Dendritic cell treated with granulocyte-macrophage colony-stimulating factor and Interleukin-4, amounts not matched to agents 40 ng/mL and 50 ng/mL, for 4 days (primary cell): ENCODE results near the gene ZNF141.
A peak's percentile ranks its signal among the peaks of the same experiment; 100 is the strongest.
"Not testable (repeated sequence)": the region's sequence is repeated elsewhere in the genome, so short reads cannot be mapped to it uniquely, and the experiment has no call there.

Source experiments
- H3K27ac Mint-ChIP-seq: one replicate; pipeline ENCODE4 v1.8.0; 2022; ENCODE audit warnings: mild to moderate bottlenecking, mixed read lengths
- H3K27me3 Mint-ChIP-seq: one replicate; pipeline ENCODE4 v1.8.0; 2022; ENCODE audit warnings: mild to moderate bottlenecking, mixed read lengths
- H3K36me3 Mint-ChIP-seq: one replicate; pipeline ENCODE4 v1.8.0; 2022; ENCODE audit warnings: low read depth, mixed read lengths
- H3K4me1 Mint-ChIP-seq: one replicate; pipeline ENCODE4 v1.8.0; 2022; ENCODE audit warnings: low read depth, mixed read lengths
- H3K4me3 Mint-ChIP-seq: one replicate; pipeline ENCODE4 v1.8.0; 2022; ENCODE audit warnings: mild to moderate bottlenecking, moderate library complexity, mixed read lengths
- H3K9me3 Mint-ChIP-seq: one replicate; pipeline ENCODE4 v1.8.0; 2022; ENCODE audit warnings: mixed read lengths
- intact Hi-C: fragments of 100-400 bp; cut with micrococcal nuclease; formaldehyde crosslinking; loops from one replicate; pipeline ENCODE4 v1.15.0; 2022

Gene ZNF141

DNA sequence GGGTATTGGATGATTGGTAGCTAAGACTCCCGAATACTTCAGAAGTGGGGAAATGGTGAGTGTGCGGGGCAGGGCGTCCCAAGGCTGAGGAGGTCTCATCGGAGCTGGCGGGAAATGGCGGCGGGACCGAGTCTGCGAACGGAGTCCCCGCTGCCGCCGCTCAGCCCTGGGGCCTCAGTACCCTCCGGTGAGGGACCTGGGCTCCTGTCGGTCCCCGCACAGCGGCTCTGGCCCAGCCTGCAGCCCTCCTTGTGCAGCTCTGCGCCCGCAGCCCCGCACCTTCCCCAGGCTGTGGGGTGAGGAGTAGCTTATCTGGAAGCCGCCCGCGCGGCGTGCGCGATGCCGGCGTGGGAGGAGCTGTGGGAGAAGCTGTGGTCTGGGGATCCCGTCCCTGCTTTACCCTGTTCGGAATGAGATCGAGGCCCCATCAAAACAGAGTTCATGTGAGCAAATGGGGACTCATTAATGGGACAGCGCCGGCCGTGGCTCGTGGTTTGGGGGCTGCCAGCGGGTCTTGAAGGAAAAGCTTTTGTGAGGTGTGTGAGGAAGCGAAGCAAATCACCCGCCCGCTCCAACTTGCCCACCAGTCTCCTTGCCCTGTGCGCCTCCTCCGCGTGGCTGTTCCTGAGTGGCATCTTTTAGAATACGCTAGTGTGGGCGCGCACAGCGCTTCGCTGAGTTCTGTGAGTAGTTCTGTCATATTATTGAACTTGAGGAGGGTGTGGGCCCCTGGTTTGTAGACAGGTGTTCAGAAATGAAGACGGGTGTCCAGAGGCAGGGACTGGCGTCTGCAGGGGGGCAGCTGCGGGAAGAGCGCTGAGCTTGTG lies 531 bp downstream of the ZNF141 start:
- H3K27me3 Mint-ChIP-seq = peaks cover 4% of the 10 kb centered on the region
- H3K4me1 Mint-ChIP-seq = peaks cover 21% of the 10 kb centered on the region
- H3K27ac Mint-ChIP-seq = peak overlapping the region; percentile 100
- H3K36me3 Mint-ChIP-seq = peaks cover 65% of the 10 kb centered on the region
- intact Hi-C loops = loop anchor here (1.0 to 10.0 kb wide), 2 partner anchors 137 to 161 kb away; partner anchors contain the start of genes PIGG and ZNF721
- peaks cover 61% of the 10 kb centered on the region for H3K9me3 Mint-ChIP-seq
- peak overlapping the region; percentile 99 for H3K4me3 Mint-ChIP-seq

DNA sequence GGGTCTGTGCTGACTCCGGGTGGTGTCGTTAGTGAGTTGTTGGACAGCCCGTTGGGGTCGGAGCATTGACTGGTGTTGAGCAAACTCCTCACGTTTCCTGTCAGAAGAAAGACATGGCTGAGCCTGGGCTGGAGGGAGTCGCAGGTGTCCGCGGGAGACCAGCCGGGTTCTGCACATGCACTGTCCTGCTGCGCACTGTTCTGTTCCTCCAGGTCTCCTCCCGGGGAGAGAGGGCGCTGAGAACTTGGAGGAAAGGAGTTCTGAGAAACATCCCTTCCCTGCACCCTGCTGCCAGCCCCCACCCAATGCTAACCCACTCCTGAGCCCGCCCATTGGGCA lies 1.1 kb downstream of the ZNF141 start:
- Mint-ChIP-seq H3K9me3 (peaks cover 57% of the 10 kb centered on the region), H3K27me3 (peaks cover 4% of the 10 kb centered on the region), H3K4me3 (peak overlapping the region; percentile 99), H3K36me3 (peaks cover 71% of the 10 kb centered on the region), H3K4me1 (peaks cover 21% of the 10 kb centered on the region), H3K27ac (peak overlapping the region; percentile 100)
- intact Hi-C loops = loop anchor here (10.0 kb wide), 1 partner anchor 136 kb away; no protein-coding TSS in a partner anchor

DNA sequence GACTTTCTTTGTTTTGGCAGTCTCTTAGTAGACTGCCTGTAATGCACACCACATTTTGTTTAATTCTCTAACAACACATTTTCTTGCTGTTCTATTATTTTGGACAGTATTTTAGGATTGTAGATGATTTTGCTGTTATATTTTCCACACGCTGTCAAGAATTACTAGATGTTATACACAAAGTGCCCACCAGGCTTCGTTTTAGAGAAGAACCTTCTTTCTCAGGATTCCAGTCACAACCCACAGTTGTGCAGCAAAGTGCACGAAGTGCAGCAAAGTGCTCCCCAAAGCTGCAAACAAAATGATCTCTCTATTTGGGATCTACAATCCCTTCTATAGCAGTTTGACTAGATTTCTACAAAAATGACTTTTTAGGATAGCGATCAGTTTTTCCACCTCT lies 2.4 kb downstream of the ZNF141 start:
- H3K36me3 Mint-ChIP-seq = peaks cover 83% of the 10 kb centered on the region

DNA sequence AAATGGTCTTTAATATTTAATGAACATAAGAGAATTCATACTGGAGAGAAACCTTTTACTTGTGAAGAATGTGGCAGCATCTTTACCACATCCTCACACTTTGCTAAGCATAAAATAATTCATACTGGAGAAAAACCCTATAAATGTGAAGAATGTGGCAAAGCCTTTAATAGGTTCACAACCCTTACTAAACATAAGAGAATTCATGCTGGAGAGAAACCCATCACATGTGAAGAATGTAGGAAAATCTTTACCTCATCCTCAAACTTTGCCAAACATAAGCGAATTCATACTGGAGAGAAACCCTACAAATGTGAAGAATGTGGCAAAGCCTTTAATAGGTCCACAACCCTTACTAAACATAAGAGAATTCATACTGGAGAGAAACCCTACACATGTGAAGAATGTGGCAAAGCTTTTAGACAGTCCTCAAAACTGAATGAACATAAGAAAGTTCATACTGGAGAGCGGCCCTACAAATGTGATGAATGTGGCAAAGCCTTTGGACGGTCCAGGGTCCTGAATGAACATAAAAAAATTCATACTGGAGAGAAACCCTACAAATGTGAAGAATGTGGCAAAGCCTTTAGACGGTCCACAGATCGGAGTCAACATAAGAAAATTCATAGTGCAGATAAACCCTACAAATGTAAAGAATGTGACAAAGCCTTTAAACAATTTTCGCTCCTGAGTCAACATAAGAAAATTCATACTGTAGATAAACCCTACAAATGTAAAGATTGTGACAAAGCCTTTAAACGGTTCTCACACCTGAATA lies 35.6 kb downstream of the ZNF141 start:
- Mint-ChIP-seq H3K27ac (no peak overlapping the region), H3K27me3 (no peaks in the 10 kb centered on the region), H3K4me3 (no peak overlapping the region), H3K36me3 (peaks cover 70% of the 10 kb centered on the region), H3K9me3 (peaks cover 85% of the 10 kb centered on the region), H3K4me1 (no peaks in the 10 kb centered on the region)
- intact Hi-C loops = loop anchor here (5.0 kb wide), 1 partner anchor 69 kb away; no protein-coding TSS in a partner anchor

More for the DNA sequence above, 2.4 kb downstream of the ZNF141 start:
- no peak overlapping the region for H3K27ac Mint-ChIP-seq
- H3K4me3 Mint-ChIP-seq = no peak overlapping the region
- intact Hi-C loops = no loop called here
- peaks cover 46% of the 10 kb centered on the region for H3K9me3 Mint-ChIP-seq
- H3K4me1 Mint-ChIP-seq = peaks cover 21% of the 10 kb centered on the region
- H3K27me3 Mint-ChIP-seq = peaks cover 4% of the 10 kb centered on the region

DNA sequence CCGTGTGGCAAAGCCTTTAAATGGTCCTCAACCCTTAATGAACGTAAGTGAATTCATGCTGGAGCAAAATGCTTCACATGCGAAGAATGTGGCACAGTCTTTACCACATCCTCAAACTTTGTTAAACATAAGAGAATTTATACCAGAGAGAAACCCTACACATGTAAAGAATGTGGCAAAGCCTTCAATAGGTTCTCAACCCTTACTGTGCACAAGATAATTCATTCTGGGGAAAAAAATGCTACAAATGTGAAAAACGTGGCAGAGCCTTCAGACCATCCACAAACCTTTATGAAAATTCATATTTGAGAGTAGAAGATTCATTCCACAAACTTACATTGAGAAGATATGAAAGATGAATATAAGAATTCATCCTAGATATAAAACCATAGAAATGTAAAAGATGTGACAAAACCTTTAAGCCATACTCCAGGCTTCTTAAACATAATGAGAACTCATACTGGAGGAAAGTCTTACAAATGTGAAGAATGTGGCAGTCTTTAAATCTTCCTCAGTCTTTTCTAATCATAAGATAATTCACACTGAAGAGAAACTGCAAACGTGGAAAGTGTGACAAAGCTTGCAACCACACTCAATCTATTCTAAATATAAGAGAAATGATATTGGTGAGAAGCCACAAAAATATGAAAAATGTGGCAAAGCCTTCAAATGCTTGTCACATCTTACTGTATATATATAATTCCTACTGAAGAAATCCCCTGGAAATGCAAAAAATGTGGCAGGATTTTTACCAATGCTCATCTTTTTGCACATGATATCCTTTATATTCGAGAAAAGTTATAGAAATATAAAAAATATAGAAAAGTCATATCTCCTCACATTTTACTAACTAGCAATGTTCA lies 36.9 kb downstream of the ZNF141 start:
- intact Hi-C loops = loop anchor here (5.0 kb wide), 1 partner anchor 68 kb away; no protein-coding TSS in a partner anchor
- no peak overlapping the region for H3K4me3 Mint-ChIP-seq
- H3K27ac Mint-ChIP-seq = no peak overlapping the region
- peaks cover 73% of the 10 kb centered on the region for H3K9me3 Mint-ChIP-seq
- no peaks in the 10 kb centered on the region for H3K27me3 Mint-ChIP-seq
- H3K4me1 Mint-ChIP-seq = no peaks in the 10 kb centered on the region
- peaks cover 57% of the 10 kb centered on the region for H3K36me3 Mint-ChIP-seq

DNA sequence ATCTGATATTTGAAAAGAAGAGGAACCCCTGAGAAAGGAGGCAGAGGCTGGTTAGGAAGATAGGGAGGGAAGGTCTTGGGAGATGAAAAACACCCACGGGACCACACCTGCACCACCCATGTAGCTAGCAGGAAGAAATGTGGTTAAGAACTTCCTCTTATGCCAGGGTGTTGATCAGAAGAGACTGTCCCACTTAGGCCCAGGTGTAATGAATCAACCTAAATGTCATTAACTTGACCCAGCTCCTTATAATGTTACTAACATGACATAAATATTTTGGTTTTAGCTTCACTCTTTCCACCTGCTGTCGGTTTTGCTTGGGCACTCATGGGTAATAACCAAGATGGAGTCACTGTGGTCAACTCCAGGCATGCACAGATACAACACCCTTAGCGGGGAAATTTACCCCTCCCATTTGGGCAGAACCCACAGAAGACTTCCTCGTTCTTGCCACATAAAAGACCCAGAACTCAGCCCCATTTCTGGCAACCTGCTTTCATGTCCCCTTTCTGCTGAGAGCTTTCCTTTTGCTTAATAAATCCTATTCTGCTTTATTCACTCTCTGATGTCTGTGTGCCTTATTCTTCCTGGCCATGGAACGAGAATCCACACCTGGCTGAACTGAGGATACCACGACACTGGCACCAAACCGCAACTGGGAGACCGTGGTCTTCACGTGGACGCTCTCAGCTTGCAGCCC lies 46.8 kb downstream of the ZNF141 start:
- Mint-ChIP-seq H3K9me3 (peaks cover 68% of the 10 kb centered on the region), H3K27me3 (peaks cover 20% of the 10 kb centered on the region), H3K36me3 (peaks cover 14% of the 10 kb centered on the region), H3K4me3 (no peak overlapping the region), H3K27ac (no peak overlapping the region), H3K4me1 (no peaks in the 10 kb centered on the region)
- intact Hi-C loops = no loop called here

DNA sequence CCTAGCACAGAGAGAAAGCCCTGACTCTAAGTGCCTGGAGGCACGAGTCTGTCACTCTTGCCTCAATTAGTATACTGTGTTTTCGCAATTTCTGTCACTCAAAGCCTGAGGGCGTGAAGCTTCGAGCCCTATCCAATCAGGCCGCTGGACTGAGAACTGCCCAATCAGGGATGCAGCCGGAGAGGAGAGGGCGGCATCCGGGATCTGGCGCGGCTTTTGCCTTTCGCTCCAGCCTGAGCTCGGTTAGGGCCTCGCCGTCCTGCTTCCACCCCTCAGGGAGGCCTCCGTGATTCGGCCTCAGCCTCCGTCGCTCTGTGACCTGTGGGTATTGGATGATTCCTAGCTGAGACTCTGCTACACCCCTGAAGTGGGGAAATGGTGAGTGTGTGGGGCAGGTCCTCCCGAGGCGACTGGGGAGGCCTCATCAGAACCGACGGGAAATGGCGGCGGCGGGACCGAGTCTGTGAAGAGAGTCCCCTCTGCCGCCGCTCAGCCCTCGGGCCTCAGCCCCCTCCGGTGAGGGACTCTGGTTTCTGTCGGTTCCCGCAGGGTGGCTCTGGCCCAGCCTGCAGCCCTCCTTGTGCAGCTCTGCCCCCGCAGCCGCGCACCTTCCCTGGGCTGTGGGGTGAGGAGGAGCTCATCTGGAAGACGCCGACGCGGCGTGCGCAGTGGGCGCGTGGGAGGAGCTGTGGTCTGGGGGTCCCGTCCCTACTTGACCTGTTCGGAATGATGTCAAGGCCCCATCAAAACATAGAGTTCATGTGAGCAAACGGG lies 48.5 kb downstream of the ZNF141 start:
- Mint-ChIP-seq H3K27me3 (peaks cover 20% of the 10 kb centered on the region), H3K36me3 (peaks cover 14% of the 10 kb centered on the region), H3K4me1 (no peaks in the 10 kb centered on the region), H3K27ac (no peak overlapping the region), H3K9me3 (peaks cover 84% of the 10 kb centered on the region), H3K4me3 (no peak overlapping the region)
- intact Hi-C loops = no loop called here

DNA sequence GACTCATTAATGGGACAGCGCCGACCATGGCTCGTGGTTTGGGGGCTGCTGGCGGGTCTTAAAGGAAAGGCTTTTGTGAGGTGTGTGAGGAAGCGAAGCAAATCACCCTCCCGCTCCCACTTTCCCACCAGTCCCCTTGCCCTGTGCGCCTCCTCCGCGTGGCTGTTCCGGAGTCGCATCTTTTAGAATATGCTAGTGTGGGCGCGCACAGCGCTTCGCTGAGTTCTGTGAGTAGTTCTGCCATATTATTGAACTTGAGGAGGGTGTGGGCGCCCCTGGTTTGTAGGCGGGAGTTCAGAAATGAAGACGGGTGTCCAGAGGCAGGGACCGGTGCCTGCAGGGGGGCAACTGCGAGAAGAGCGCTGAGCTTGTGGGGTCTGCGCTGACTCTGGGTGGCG lies 49.1 kb downstream of the ZNF141 start:
- Mint-ChIP-seq H3K27me3 (peaks cover 20% of the 10 kb centered on the region), H3K9me3 (peaks cover 89% of the 10 kb centered on the region), H3K4me1 (no peaks in the 10 kb centered on the region), H3K4me3 (no peak overlapping the region), H3K36me3 (peaks cover 14% of the 10 kb centered on the region), H3K27ac (no peak overlapping the region)
- intact Hi-C loops = no loop called here

DNA sequence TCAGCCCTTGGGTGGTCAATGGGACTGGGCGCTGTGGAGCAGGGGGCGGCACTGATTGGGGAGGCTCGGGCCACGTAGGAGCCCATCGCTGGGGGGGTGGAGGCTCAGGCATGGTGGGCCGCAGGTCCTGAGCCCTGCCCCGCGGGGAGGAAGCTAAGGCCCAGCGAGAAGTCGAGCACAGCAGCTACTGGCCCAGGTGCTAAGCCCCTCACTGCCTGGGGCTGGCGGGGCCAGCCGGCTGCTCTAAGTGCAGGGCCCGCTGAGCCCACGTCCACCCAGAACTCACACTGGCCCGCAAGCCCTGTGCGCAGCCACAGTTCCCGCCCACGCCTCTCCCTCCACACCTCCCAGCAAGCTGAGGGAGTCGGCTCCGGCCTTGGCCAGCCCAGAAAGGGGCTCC lies 66.4 kb downstream of the ZNF141 start:
- intact Hi-C loops = no loop called here

DNA sequence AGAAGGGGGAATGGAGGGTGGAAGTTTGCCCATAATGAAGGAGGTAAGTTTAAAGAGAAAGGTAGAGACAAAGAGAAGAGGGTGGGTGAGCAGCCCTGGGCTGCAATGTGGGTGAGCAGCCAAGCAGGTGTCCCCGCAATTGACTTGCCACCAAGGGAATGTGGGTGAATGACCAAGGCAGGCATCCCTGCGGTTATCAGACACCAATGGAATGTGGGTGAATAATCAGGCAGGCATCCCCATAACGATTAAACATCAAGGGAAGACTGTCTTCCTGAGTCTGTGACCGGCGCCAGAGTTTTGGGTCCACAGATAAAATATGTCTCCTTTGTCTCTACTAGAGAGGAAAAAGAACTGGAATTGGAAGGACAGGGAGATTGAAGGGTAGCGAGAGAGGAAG lies 70.7 kb downstream of the ZNF141 start:
- H3K9me3 Mint-ChIP-seq, H3K4me1 Mint-ChIP-seq, H3K36me3 Mint-ChIP-seq, H3K27ac Mint-ChIP-seq, H3K27me3 Mint-ChIP-seq, intact Hi-C loops, H3K4me3 Mint-ChIP-seq: not testable (repeated sequence)

More for the DNA sequence above, 66.4 kb downstream of the ZNF141 start:
- H3K9me3 Mint-ChIP-seq = no peaks in the 10 kb centered on the region
- no peaks in the 10 kb centered on the region for H3K4me1 Mint-ChIP-seq
- H3K27me3 Mint-ChIP-seq = no peaks in the 10 kb centered on the region
- no peak overlapping the region for H3K4me3 Mint-ChIP-seq
- H3K36me3 Mint-ChIP-seq = no peaks in the 10 kb centered on the region
- no peak overlapping the region for H3K27ac Mint-ChIP-seq

DNA sequence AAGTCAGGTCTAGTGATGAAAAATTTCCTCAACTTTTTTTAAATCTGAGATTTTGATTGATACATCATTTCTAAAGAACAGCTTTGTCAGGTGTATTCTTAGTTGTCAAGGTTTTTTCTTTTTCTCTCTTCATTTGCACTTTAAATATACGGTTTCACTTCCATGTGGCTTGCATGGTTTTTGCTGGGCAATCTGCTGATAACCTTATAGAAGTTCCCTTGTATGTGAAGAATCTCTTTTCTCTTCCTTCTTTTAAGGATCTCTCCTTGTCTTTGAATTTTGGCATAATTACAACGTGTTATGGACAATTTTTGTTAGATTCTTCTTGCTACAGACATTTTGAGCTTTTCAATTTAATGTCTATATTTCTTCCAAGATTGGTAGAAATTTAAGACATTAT lies 85.0 kb downstream of the ZNF141 start:
- Mint-ChIP-seq H3K27ac (no peak overlapping the region), H3K27me3 (no peaks in the 10 kb centered on the region), H3K9me3 (peaks cover 78% of the 10 kb centered on the region), H3K36me3 (no peaks in the 10 kb centered on the region), H3K4me3 (no peak overlapping the region), H3K4me1 (no peaks in the 10 kb centered on the region)
- intact Hi-C loops = no loop called here
